Measurements from ENCODE around the gene ITFG1. TPM values are rescaled to one million over a fixed set of nuclear protein-coding genes. Genes with fewer than 3 reads are reported as not detected.

The ITFG1 gene
- total RNA-seq, 4 donors from 2014 or later, result 31.7 to 66.0 (median 38.1) TPM

- no peak overlapping the region for H3K4me3 ChIP-seq (ENCODE audit: low read depth, poor library complexity, severe bottlenecking)
- DNase-seq (ENCODE audit: low spot score in 2 of 2), result no peak
- TF ChIP-seq CTCF (IDR thresholded peaks at IDR 0.05) (no peak), POLR2A (IDR thresholded peaks at IDR 0.05) (no peak)
- WGBS, 2 donors, result 91 to 93% methylated on average over 8 of the region's 8 CpGs
- intact Hi-C loops (cut with DNase I; ENCODE audit: low total_unique reads), result no loop called here
Measured at GRCh38 chr16:47180073-47180472, 280.8 kb downstream of the ITFG1 start.

GRCh38 chr16:47175152-47175551, 285.7 kb downstream of the ITFG1 start:
- H3K4me3 ChIP-seq (ENCODE audit: low read depth, poor library complexity, severe bottlenecking), result no peak overlapping the region
- intact Hi-C loops (cut with DNase I; ENCODE audit: low total_unique reads), result no loop called here
- TF ChIP-seq POLR2A (IDR thresholded peaks at IDR 0.05) (no peak), CTCF (IDR thresholded peaks at IDR 0.05) (no peak)
- no peak for DNase-seq (ENCODE audit: low spot score in 2 of 2)

- no peak for DNase-seq (ENCODE audit: low spot score in 2 of 2)
- intact Hi-C loops (cut with DNase I; ENCODE audit: low total_unique reads), result no loop called here
- H3K4me3 ChIP-seq (ENCODE audit: low read depth, poor library complexity, severe bottlenecking), result no peak overlapping the region
- TF ChIP-seq POLR2A (IDR thresholded peaks at IDR 0.05), result no peak
- TF ChIP-seq CTCF (IDR thresholded peaks at IDR 0.05), result no peak
- whole genome bisulfite sequencing, 2 donors, result 91 to 93% methylated on average over 10 of the region's 10 CpGs
Measured at GRCh38 chr16:47162670-47163420, 298.0 kb downstream of the ITFG1 start.

GRCh38 chr16:47161464-47161863, 299.4 kb downstream of the ITFG1 start:
- DNase-seq (ENCODE audit: low spot score in 2 of 2), result no peak
- TF ChIP-seq CTCF (IDR thresholded peaks at IDR 0.05), result no peak
- TF ChIP-seq POLR2A (IDR thresholded peaks at IDR 0.05), result no peak
- intact Hi-C loops (cut with DNase I; ENCODE audit: low total_unique reads), result no loop called here
- no peak overlapping the region for H3K4me3 ChIP-seq (ENCODE audit: low read depth, poor library complexity, severe bottlenecking)
- WGBS, 2 donors, result 88 to 96% methylated on average over 4 of the region's 4 CpGs

GRCh38 chr16:47160422-47160821, 300.4 kb downstream of the ITFG1 start:
- DNase-seq (ENCODE audit: low spot score in 2 of 2), result no peak
- no peak overlapping the region for H3K4me3 ChIP-seq (ENCODE audit: low read depth, poor library complexity, severe bottlenecking)
- intact Hi-C loops (cut with DNase I; ENCODE audit: low total_unique reads), result no loop called here
- WGBS, 2 donors, result 92 to 93% methylated on average over 3 of the region's 3 CpGs
- TF ChIP-seq POLR2A (IDR thresholded peaks at IDR 0.05) (no peak), CTCF (IDR thresholded peaks at IDR 0.05) (no peak)

GRCh38 chr16:47158992-47159391, 301.9 kb downstream of the ITFG1 start:
- intact Hi-C loops (cut with DNase I; ENCODE audit: low total_unique reads), result no loop called here
- no peak overlapping the region for H3K4me3 ChIP-seq (ENCODE audit: low read depth, poor library complexity, severe bottlenecking)
- no peak for DNase-seq (ENCODE audit: low spot score in 2 of 2)
- no peak for TF ChIP-seq CTCF (IDR thresholded peaks at IDR 0.05)
- TF ChIP-seq POLR2A (IDR thresholded peaks at IDR 0.05), result no peak

Measured in lower leg skin (tissue), 4 donors.